ENCODE results near the gene PDE1C.

The PDE1C gene

DNA sequence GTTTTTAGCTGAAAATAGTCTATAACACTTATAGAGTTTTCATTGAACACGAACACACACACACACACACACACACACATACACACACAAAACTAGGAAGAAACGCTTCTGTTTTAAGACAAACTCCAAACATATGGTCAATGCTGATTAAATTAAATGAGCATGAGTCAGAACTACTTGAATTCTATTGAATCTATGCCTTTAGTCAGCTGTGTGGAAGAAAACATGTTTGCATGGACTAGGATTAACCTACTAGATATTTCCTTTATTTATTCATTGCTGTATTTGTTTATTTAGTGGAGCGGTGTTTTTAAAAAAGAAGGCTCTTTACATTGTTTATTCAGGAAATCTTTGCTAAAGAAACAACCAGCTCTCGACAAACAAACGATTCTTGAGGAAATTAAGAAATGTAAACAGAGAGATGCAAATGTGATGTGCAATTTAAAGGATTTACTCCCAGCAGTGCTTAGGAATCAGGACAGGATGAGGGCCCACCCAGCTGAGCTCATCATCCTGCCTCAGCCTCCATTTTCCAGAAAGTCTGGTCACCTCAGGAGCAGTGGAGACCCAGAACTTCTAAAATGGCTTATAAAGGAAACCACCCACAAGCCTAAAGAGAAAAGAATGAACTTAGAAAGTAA lies 83.2 kb downstream of the PDE1C start:
- DNase-seq: no peak

DNA sequence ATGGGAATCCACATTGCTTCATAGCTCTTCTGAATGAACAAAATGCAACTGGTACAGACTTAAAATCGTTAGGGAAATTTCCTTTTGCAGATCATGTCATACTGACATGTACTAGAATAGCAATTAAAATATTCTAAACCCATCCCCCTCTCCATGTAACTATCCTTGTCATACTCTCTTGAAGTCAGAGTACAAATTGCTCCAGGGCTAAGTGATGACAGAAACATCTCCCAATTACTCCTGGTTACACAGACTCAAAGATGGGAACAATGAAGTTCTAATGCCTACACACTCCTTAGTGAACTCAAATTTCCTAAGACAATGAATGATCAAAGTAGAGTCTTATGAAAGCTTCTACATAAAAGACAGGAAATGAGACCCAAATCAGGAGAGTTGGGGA lies 87.2 kb downstream of the PDE1C start:
- no peak for DNase-seq

DNA sequence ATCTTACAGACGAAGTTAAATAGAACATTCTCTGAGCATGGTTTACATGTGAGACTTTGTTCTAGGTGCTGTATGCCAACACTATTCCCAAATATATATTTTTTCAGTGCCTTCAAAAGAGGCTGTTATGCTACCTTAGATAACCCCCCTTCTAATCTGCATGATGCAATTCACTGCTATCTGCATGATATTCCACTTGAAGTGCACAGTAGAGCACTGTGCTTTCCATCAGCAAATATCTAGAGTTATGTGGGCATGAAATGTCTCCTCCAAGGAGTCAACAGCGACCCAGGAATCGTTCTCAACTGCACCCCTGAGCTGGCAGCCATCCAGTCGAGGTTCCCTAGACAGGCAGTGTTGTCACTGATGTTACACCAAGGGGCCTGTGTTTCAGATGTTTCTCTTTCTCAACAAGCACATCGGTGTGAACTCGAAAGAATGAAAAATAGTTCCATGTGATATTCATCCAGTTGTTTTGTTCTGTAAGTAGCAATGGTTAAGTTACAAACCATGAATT lies 88.3 kb downstream of the PDE1C start:
- DNase-seq: no peak

DNA sequence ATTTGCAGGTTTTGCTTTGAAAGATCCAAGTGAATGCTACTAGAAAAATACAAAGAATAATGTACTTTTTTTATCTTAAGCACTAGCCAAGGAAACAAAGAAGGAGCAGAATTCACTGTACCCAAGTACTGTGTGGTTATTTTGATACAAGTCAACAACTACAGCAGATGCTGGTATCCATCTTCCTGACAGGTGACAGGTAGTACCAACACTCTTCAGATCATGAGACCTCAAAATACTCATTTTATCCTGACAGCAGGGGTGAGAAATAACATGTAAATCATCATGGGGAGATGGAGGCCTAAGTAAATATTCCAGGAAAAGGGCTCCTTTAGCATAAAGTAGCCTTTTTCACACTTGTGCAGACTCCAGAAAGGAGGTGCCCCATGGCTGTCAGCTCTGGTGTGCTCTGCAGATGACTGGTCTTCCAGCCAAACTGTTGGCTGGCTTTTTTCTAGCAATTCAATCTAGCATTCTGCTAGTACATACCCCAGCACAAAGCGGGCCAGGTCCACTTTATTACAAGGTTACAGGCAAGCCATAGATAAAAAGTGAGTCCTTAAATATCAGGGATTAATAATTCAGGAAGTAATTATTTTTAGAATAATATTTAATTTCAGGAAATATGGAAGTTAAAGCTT lies 90.4 kb downstream of the PDE1C start:
- DNase-seq: no peak

DNA sequence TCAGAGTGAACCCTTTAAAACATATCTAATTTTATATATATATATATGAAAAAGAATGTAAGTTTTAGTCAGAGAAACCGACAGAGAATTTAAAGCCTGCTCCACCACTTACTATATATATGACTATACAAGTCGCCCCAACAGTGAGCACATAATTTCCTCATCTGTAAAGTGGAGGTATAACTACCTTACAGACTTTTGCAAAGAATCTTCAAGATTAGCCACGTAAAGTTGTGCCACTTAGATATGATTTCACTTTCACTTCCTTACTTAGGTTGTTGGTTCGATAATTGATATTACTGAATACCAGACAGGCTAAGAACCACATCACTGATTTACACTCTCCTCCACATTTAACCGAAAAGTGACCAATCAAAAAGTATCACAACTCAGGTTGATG lies 94.7 kb downstream of the PDE1C start:
- DNase-seq: no peak

DNA sequence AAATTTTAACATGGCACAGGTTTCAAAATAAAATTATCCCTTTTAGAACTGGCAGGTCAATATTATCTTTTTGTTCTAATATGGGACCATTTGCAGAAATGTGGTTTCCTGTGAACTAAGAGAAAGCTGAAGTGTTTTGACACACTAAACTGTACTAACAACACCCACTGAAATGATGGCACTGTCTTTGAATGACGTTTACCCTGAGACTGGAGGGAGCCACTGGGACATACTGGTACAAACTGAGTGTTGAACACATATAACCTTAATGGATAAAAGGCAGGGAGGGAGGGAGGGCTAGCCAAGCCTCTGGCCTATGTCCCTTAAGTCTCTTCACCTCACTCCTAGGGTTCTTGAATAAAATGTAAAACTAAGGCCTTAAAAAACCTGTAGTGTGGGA lies 95.9 kb downstream of the PDE1C start:
- no peak for DNase-seq

DNA sequence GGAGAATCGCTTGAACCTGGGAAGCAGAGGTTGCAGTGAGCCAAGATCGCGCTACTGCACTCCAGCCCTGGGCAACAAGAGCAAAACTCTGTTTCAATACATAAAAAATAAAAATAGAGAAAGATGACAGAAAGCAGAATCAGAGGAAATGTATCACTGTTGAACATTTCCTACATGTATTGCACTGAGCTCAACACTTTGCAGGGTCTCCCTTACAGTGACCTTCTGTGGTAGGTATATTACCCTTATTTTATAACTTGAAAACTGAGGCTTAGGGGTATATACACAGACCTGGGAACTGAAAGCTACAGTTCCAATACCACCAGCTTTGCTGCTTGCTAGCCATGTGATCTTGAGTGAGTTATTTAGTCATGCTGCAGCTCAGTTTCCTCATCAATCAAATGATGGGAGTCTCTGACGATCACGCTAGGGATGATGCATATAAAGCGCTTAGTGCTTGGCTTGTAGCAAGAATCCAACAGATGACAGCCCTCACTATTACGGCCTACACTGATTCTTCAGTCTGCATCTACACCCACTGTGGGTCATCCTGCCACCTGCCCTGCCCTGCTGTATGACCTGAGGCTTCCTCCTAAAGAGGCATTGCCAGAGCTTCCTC lies 99.0 kb downstream of the PDE1C start:
- DNase-seq: no peak

DNA sequence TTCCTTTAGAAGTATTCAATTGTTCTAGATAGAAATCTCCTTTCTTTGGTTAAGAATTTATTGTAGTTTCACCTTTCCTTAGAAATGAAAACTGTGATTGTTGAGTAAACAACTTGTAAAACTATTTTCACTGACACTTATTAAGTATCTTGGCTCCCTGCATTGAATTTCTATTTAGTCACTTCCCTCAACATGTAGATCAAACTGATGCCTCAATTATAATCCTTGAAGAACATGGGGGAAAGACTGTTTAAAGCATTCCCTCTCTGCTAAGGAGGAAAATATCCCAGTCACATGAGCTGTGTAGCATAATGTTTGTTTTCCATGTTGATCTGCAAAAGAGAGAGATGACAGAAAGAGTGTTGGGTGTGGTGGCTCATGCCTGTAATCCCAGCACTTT lies 99.7 kb downstream of the PDE1C start:
- DNase-seq: no peak

DNA sequence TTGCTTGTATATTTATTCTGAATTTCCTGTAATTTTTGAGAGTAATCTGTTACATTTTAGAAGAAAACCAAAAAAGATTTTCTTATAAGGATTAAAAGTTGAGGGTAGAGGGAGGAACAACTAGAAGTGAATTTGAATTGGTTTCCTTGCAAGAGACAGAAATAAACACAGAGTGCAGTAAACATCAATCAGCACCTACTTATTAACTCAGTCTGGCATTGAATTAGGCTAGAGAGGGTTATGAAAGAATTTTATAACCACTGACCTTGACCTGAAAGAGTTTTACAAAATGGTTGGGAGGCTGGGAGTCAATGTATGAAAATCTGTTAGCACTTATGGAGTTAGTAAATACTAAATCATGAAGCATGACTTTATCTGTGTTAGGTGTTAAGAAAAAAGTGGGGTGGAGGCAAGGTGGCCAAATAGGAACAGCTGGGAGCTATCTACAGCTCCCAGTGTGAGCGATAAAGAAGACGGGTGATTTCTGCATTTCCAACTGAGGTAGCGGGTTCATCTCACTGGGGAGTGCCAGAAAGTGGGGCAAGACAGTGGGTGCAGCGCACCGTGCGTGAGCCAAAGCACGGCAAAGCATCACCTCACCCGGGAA lies 106.5 kb downstream of the PDE1C start:
- DNase-seq: no peak

DNA sequence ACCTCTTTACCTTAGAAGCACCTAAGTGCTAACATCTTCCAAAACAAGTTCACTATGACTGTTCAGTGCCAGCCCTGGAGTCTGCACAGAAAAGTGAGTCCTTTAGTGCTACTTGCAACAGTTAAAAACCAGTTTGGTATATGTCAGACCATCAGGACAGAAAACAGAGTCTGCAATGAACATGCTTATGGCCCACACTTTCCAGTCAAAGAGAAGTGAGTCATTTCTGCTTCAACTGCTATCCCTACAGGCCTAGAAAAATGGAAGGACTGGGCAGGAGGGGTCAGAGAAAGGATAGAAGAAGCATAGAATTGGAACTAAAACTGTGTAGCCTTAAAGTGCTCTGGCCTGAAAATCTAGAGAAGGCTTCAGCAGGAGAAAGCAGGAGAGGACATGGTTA lies 108.0 kb downstream of the PDE1C start:
- no peak for DNase-seq

DNA sequence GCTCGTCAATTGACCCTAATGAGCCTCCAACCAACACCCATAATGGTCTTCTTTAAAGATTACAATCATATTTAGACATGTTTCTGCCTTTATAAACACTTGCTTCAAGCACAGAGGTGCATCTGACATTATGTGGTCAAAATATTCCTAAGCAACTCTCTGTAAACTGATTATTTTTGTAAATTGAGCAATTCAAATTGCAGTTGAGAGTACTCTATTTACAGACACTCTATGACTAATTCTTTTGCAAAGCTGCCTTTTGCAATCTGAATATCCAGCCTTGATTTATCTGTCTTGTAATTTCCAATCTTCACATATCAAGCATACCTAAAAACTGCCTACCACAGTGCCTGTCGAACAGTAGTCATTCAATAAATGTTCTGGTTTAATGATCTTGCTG lies 112.0 kb downstream of the PDE1C start:
- DNase-seq: no peak

DNA sequence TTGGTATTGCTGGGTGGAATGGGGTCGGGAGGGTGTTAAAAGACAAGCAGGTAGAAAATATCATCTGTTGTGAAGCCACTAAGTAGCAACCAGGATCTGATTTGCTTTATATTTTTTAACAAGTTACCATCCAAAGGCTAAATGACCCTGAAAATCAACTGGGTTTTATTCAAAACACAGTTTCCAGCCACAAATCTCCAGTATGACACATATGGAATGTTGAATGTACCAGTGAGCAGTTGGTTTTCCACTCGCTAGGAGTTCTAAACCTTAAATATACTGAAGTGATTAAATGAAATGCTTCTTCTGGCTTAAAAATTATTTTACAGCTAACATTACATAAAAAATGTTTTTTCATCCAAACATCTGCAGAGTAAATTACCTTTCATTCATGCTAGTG lies 112.5 kb downstream of the PDE1C start:
- no peak for DNase-seq

DNA sequence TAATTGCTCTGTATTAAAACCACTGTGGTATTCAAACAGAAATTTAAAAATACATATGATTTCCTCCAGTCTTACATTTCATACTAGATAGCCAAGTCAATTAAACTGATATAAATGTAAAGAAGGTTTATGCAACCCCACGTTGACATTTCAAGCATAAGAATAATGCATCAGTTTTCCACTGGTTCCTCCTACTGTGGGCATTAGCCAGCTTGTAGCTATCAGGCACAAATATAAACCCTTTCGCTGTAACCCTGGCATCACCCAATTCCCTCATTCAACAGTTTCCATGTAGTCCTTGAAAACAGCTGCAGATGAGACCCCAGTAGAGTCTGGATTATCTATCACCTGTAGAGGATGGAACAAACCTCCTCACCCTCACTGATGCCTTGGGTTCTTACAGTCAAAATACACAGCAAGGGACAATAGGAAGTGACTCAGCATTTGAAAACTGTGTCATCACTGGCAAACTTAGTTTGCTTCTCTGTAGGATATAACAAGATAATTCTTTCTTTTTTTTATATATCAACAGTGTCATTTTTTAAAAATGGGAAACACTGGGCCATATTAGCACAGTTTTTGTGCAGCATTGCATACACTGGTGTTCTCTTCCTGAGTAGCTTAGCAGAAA lies 113.0 kb downstream of the PDE1C start:
- DNase-seq: no peak

DNA sequence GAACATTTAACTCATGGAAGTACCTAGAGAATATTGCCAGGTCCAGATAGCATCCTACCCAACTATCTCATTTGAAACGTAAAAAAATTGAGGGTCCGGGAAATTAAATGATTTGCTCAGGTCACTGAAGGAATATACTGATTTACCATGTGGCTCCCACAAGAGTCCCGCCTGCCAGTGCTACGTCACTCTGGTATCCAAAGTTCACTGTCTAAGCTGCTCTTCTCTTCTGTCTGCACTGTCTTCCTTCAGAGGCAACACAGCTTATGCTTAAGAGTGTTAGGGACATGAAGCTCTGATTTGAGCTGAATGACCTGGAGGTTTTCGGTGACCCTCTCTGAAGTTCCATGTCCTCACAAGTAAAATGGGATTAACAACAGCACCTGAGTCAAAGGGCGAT lies 114.6 kb downstream of the PDE1C start:
- DNase-seq: no peak

DNA sequence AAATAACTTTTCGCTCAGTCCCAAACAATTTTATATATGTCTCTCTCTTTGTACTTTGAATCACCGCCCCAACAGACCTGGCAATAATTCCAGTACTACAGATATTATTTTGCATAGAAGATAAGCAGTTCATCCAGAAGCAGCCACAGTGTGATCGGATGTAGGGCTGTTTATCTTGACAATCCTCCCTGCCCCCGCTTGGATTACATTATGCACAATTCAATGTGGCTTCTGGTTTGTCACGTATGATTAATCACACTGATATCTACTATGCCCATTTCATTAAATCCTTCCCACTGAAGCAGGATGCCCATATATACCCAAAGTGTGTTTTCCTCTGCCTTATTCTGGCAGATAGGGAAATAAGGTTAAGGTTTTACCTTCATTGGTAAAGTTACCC lies 115.2 kb downstream of the PDE1C start:
- no peak for DNase-seq

DNA sequence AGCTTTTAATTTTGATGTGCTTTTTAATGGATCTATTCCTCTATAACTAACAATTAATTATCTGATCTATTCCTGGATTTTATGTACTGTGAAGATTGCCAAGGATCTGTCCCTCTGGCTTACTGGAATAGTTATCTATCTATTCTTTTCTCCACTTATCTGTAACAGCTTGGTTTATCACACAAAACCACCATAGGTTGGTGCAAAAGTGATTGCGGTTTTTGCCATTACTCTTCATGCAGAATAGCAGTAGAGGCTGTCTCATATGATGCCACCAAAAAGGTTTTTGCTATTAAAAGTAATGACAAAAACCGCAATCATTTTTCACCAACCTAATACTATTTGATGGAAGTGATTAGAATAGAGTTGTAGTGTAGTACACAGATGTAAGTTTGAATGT lies 115.7 kb downstream of the PDE1C start:
- no peak for DNase-seq

DNA sequence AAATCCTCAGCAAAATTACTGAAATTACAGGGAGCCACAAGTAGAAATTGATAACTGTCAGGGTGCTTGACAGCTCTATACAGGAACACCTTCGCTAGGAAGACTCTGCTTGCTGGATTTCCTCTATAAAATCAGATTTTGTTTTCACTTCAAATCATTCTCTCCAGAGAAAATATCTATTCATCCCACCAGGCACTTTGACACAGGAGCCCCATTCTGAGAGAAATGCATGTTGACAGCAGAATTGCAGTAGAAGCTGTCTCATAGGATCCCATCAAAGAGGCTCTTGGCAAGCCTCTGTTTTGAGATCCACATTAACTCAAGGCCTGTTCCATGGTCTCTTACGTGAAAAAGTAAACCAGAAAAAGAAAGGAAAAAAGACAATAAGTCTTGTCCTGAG lies 116.8 kb downstream of the PDE1C start:
- no peak for DNase-seq

DNA sequence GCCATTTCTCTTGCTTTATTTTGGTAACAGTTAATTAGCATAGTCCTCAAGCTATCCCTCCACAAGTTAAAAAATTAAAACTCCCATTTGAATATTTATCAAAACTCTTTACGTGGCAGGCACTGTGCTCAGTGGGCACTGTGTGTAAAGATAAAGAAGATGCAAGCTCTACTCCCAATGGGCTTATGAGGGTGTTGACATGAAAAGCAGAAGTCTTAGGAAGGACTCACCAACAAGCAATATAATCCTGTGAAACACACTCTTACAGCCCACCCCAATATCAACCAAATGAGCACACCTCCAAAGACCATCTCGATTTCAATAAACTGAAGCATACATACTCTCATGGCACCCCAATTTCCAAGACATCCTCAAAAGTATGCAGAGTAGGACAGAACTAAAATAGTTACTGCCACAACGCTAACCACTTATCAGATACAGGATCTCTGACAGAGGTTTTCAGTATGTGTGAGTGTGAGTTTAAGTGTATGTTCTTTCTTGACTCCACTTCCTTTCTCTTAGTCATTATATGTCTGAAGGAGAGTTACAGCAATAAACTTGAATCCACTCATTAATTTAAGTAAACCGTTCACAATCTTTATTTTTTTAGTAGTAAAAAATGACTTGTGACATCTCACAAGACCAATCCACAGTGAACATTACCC lies 120.0 kb downstream of the PDE1C start:
- DNase-seq: no peak

DNA sequence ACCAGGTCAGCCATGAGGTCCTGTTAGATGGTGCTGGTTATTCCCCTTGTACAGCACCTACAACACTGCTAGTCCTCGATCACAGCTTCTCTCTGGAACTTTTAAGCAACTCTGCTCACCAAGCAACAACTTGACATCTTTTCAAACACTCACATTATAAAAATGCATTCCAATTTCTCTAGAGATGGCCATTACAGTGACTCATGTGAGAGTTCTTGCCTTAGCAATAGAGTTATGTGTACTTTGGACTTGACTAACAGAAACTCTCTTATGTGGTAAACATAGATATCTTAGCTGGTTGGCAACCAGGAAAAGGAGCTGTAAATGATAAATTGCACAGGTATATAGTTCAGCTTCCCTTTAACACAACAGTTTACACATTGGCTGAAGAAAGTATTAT lies 122.2 kb downstream of the PDE1C start:
- no peak for DNase-seq

DNA sequence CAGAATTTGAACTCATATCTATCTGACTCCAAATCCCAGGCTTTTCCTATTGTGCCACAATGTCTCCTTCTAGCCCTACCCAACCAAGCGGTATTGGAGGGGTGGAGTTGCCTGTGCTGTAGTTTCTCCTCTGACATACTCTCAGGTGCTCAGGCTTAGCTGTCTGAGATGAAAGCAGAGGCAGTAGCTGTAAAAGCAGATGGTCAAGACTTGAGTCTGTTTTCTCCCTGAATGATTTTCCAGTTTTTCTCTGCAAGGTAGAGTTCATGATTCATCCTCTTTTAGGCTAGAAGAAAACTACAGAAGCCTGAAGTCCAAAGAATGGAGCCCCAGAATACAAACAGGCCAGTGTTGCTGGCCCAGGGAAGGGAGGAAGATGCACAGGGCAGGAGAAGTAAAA lies 130.0 kb downstream of the PDE1C start:
- DNase-seq: no peak

DNA sequence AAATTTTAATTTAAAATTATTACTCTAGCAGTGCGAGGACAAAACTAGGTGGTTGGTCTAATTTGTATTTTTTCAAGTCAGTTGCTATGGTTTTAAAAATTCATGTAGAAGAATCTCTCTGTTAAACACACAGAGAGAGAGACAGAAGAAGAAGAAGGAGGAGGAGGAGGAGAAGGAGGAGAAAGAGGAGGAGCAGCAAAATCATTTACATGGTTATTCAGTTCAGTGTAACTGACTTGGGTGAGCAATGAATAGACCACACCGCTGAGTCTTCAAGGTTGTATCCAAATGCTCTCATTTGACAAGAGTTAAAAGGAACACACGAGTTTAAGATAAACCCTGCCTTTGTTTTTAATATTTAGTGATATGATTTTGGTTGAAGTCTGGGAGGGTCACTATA lies 131.1 kb downstream of the PDE1C start:
- DNase-seq: no peak

DNA sequence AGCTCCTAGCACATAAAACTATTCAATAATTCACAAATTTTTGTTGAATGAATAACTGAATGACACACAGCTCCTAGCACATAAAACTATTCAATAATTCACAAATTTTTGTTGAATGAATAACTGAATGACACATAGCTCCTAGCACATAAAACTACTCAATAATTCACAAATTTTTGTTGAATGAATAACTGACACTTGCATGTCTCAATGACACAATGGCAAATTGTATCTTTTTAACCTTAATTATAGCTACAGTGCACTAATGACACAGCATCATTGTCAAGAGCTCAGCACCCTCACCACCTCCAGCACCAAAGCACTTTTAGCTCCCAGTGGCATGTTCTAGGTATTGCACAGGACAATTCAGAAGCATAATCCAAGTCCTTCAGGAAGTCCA lies 131.6 kb downstream of the PDE1C start:
- DNase-seq: no peak

DNA sequence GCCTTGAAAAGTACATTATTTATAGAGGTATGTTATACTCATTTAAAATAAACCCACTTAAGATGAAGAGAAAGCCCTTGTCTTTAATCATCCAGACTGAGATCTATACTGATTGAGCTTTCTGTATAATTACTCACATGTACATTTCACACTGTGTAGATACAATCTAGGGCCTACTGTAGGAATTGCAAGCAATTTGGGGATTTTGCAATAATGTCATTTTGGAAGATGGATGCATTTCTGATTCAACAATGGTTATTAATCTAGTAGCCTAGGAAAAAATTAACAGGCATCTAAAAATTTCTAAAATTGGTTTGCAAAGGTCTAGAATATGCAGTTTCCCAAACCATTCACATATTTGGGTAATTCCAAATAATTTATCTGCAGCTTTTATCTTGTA lies 132.2 kb downstream of the PDE1C start:
- DNase-seq: no peak
